EH (cell line): ENCODE measurements around the gene ERCC6L.
A peak's percentile ranks its signal among the peaks of the same experiment; 100 is the strongest.

Source experiments
- DNase-seq: peaks from one replicate; pipeline ENCODE4 v3.0.0-alpha.2; 2015; ENCODE audit warnings: low read depth

Gene ERCC6L, protein sequence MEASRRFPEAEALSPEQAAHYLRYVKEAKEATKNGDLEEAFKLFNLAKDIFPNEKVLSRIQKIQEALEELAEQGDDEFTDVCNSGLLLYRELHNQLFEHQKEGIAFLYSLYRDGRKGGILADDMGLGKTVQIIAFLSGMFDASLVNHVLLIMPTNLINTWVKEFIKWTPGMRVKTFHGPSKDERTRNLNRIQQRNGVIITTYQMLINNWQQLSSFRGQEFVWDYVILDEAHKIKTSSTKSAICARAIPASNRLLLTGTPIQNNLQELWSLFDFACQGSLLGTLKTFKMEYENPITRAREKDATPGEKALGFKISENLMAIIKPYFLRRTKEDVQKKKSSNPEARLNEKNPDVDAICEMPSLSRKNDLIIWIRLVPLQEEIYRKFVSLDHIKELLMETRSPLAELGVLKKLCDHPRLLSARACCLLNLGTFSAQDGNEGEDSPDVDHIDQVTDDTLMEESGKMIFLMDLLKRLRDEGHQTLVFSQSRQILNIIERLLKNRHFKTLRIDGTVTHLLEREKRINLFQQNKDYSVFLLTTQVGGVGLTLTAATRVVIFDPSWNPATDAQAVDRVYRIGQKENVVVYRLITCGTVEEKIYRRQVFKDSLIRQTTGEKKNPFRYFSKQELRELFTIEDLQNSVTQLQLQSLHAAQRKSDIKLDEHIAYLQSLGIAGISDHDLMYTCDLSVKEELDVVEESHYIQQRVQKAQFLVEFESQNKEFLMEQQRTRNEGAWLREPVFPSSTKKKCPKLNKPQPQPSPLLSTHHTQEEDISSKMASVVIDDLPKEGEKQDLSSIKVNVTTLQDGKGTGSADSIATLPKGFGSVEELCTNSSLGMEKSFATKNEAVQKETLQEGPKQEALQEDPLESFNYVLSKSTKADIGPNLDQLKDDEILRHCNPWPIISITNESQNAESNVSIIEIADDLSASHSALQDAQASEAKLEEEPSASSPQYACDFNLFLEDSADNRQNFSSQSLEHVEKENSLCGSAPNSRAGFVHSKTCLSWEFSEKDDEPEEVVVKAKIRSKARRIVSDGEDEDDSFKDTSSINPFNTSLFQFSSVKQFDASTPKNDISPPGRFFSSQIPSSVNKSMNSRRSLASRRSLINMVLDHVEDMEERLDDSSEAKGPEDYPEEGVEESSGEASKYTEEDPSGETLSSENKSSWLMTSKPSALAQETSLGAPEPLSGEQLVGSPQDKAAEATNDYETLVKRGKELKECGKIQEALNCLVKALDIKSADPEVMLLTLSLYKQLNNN

DNA sequence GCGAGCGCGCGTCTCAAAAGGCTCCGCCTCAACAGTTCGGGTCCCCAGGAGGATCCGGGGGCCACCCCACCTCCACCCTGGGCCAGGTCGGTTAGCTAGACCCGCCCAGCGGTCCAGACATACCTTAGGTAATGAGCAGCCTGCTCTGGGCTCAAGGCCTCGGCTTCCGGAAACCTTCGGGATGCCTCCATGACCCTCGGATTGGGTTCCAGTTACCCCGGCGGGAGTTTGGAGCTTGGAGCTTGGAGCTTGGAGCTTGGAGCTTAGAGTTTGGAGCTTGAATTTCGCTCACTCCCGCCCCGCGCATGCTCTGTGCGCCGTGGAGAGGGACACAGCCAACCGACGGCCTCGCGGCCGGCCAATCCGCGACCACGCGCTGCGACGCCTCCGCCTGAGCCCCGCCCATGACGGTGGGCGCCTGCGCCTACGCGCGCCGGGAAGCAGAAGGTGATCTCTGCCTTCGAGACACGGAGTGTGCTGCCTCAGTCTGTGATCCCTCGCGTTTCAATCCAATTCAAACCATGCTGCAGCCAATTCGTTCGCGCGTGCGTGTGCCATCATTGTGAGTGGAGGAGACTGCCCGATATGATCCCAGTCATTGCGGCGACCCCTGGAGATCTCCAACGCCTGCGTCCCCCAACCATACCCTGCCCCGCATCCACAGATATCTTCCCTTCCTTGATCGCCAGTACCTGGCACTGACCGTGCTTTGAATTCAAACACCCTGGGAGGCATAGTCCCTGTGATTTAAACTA is at the start of gene ERCC6L:
ERCC6L (minus strand) TSS at position 307 of the 755 bp plus-strand sequence; CDS start at position 191, 116 bp downstream.
- peak; percentile 87 for DNase-seq

DNA sequence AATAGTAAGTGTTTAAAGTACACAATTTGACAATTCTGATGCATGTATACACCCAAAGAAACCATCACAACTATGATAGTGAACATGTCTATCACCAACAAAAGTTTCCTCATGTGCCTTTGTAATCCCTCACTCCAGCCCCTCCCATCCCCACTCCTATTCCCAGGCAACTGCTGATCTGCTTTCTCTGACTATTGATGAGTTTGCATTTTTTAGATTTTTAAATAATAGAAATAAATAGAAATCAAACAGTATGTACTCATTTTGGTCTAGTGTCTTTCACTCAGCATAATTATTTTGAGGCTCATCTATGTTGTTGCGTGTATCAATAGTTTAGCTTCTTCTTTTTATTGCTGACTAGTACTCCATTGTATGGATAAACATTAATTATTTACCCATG is 43.5 kb upstream of the ERCC6L start:
- DNase-seq, result no peak

DNA sequence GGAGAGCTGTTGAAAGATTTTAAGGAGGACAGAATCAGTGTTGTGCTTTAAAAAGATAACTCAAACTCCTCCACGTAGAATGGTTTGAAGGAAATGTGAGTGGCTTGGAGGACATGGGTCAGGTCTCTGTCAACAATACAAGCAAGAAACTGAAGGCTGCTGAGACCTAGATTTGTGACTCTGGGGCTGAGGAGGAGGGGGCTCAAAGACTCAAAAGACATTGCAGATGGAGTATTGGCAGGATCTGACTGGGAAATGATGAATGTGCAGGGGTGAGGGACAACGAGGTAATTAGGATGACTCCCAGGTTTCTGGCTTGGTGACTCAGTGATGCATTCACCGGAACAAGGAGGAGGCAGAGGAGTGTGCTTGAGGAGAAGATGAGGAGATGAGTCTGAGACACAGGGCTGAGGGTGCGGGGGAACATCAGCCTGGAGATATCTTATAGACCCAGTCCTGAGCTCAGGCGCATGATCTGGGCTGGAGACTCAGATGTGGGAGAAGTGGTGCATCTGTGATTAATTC is 41.6 kb upstream of the ERCC6L start:
- DNase-seq, result peak; percentile 39

DNA sequence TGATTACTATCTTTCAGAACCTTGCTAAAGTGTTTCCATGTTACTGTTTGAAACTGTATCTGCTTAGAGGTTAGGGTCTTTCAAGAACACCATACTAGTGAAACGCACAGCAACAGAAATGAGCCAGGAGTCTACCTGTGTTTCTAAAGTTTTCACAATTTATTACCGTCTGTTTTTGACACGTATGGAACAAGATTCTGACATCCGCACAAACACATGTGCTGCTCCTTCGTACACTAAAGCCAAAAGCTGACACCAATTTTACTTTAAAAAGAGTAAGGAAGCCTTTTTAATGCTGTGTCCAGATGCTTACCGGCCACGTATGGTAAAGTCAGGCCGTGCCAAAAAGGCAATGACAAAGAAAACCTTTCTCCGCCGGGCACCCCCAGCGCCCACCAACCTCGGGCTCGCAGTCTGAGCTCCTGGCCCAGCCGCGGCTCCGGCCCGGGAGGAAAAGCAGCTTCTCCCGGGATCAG is 37.7 kb upstream of the ERCC6L start:
- DNase-seq, result no peak

DNA sequence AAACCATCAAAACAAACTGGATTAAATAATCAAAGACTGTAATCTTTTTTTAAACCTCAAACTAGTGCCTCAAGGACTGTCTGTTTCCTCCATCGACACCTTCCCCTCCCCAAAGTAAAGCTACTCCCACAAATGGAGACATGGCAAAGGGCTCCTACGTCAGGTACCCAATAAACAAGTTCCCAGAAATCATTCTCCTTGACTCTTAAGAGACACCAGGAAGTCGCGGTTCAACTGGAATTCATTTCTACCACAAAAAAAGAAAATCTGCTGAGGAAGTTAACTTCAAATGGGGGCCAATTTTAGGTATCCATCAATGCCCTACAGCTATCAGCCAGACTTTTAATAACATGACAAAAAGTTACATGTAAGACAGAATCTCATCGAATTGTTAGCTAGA is 35.7 kb upstream of the ERCC6L start:
- peak; percentile 33 for DNase-seq

DNA sequence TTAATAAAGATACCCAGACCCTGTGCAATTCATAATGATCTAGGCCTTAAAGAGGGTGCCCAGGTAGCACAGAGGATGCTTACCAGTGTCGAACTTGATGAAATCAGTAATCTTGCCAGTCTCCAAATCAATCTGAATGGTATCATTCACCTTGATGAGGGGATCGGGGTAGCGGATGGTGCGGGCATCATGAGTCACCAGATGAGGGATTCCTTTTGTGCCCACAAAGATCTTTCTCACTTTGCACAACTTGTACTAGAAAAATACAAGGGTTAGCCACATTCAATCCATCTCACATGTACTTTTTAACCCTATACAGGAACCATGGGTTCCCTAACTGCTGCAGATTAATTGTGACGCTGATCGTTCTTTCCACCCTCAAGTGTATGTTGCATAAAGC is 34.9 kb upstream of the ERCC6L start:
- DNase-seq, result no peak

DNA sequence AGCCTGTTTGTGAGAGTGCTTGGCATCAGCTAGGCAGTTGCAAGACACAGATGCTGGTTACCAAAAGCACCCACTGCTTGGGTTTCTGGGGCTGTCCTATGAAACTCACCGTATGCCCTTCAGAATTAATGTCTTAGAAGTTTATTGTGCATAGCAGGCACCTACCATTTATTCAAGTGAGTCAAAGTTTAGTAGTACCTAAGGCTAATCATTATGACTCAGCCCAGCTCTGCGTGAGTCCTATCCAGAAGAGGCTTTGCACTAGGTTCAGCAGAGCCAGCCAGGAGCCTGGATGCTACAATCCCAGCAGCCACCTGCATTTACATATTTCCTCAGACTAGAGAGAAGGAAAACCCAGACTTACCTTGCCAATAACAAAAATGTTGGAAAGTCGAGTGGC is 34.0 kb upstream of the ERCC6L start:
- peak; percentile 57 for DNase-seq

DNA sequence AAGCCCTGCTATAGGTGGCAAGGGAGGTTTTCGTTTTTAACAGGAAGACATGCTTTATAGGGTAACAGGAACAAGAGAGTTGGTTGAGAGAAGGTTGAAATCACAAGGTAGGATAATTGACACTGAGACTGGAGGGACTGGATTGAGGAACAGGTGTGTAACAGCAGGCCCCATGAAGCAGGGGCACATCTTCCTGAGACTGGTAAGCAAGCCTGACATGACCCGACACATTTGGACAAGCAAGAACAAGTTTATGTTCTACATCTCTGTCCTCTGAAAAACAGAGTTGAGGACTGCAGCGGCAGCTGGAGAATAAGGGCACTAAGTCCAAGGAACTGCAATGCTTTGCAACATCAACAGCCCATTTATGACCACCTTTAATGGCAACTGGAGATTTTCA is 33.0 kb upstream of the ERCC6L start:
- no peak for DNase-seq

DNA sequence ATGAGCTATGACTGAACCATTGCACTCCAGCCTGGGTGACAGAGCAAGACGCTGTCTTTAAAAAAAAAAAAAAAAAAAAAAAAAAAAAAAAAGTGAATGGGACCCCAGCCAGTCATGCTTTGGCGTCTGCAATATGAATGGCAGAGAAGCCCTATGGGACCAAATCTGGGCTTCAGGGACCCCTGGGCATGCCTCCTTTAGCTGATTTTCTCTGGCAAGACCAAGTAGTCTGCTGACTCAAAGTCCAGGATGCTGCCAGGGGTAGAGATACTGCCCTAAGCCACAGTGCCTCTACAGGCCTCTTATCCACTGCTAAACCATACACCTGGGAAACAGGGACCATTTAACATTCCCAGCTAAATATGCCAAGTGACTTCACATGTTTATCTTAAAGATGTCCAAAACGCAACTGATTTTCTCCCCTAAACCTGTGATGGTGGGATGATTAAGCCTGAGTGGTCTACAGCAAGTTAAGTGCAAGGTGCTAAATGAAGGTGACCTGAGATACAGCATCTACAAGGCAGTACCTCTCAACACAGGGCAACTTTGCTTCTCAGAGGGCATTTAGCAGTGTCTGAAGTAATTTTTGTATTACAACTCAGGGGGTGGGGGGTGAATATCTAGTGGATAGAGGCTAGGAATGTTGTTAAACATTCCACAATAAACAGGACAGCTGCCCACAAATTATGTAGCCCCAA is 32.4 kb upstream of the ERCC6L start:
- no peak for DNase-seq

DNA sequence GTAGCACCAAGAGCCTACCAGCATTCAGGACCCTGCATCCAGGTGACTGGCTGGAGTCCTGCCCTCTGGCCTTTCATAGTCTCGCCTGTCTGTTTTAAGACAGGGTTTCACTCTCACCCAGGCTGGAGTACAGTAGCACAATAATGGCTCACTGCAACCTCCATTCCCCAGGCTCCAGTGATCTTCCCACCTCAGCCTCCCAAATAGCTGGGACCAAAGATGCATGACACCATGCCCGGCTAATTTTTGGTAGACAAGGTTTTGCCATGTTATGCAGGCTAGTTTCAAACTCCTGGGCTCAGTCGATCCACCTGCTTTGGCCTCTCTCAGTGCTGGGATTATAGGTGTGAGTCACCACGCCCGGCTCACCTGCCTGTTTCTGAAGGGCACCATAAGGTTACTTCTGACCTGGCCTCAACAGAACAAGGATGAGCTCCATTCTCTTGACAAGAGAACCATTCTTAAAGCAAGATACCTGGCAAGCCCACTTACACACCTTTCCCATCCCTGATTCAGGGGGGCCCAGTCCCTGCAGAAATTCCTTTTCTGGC is 31.6 kb upstream of the ERCC6L start:
- DNase-seq, result no peak

DNA sequence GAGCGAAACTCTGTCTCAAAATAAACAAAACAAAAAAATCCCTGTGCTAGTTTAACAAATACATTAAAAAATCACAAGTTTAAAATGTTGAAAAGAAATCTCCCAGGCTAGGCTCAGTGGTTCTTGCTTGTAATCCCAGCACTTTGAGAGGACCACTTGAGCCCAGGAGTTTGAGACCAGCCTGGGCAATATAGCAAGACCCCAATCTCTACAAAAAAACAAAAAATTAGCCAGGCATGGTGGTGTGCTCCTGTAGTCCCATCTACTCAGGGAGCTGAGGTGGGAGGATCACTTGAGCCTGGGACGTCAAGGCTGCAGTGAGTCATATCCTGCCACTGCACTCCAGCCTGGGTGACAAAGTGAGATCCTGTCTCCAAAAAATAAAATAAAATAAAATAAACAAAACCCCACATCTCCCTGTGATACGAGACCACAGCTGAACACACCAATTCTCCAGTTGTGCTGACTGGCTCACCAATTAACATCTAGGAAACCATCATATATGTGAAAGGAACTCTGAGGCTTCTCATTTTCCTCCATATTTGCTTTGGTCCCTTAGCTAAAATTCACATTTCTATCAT is 30.9 kb upstream of the ERCC6L start:
- DNase-seq, result peak; percentile 85

DNA sequence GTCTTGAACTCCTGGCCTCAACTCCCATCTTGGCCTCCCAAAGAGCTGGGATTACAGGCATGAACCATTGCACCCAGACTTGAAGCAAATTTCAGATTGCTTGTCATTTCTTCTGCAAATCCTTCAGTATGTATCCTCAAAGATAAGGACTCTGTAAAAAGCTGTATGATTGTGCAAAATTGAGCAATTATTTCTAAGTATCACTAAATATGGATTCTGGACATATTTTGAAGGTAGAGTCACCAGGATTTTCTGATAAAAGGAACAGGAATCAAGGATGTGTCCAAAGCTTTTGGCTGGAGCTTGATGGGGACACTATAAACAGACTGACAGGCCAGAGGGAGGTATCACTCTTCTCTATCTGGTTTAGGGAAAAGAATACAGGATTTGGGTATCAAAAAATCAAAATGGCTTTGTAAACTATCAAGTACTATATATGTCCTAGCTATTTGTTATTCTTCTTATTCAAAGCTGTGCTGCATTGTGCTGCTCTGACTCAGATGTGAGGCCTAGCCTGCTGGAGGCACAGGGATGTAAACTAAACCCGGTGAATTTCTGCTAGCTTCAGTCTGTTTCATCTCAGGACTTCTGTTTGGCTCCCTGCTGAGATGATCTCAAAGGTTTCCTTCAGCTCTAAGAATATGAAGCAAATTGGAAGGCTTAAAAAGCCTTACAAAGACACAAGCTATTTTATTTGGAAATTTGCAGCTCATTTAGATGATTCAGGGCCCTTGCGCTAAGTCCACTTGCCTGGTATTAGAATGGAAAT is 30.0 kb upstream of the ERCC6L start:
- DNase-seq, result peak; percentile 76

DNA sequence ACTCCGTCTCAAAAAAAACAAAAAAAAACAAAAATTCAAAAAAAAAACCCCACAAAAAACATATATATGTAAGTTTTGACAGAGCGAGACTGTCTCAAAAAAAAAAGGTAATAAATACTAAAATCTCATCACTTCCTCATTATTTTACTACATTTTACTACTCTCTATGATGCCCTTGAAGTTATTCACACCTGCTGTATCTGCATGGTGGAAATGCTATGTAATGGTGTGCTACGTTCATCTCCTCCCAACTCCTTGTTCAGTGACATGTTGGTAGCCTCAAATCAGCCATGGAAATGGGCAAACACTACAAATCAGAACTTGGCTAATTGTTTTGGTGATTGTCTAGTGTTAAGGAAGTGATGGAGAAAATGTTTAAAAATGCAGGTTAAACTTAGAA is 26.4 kb upstream of the ERCC6L start:
- DNase-seq, result no peak

DNA sequence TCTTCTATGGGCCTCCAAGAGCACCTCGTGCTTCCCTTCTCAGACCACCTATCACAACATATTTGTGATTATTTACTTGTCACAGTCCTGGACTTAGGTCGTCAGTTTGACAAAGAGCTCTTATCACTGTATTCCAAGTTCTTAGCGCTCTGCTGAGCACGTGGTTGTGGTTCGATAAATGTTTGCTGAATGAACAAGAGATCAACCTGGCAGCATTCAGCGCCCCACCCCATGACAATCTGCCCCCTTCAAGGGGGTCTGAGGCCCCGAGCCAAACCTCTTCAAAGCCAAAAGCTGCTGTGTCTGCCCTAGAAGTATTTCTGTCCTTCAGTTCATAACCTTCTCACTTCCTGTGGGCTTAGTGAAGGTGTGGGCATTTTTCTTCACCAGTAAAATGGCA is 23.2 kb upstream of the ERCC6L start:
- no peak for DNase-seq

DNA sequence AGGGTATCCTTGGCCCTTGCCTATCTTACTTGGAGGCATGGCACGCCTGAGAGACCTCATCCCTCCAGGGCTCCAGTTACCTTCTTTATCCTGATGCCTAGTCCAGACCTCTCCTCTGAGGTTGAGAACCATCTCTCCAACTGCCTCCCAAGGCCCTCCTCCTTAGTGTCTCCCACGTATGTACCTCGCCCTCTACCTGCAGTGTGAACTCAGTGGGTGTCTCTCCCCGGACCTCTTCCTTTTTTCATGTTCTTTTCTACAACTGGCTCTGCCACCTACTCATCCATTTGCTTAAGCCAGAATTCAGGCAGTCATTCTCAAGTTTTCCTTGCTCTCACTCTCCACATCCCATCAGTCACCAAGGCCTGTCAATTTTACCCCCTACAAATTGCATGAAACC is 21.6 kb upstream of the ERCC6L start:
- no peak for DNase-seq

DNA sequence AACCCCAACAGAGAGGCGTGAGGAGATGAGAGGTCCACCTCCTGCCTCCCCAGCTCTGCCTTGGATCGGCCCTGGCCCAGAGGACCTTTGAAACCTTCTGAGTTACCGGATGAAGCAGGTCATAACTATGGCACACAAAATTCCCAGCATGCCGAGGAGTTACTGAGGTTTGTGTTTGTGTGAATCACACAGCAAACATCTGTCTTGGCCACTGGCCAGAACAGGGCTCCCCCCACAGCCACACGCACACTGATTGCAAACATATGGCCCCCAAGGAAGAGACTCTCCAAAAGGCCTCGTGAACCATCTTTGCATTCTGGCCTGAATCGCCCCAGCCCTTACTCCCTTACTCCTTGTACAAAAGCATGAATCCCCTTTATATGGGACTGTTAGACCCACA is 19.3 kb upstream of the ERCC6L start:
- DNase-seq, result peak; percentile 88

DNA sequence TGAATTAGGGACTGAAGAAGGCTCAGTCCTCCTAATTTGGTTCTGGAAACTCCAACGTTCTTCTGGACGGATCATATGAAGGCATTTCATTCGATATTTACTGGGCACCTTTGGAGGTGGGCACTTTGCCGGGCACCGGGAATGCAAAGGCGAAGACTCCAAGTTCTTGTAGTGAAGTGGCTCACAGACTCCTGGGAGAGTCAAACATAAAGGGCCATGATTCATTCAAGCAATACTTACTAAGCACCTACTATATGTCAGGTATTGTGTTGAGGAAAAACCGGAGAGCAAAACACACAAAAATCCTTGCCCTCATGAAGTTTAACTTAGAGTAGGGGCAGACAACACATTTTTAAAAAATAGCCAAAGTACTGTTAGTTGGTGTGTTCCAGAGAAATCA is 17.0 kb upstream of the ERCC6L start:
- no peak for DNase-seq

DNA sequence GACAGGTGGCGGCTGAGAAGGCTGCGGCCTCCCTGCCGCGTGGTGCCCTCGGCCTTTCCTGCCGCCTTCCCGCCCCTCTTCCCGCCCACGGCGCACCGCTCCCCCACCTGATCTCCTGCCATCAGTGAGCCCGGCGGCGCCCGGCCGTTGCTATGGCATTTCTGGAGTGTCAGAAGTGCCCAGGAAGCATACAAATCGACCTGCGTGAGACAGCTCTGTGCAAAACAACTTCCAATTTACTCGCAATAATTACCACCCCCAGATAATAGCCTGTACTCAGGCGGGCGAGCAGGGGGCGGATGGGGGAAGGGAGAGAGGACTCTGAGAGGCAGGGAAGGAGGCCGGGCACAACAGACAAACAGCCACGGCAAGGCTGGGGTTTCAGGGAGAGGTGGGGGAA is 16.6 kb upstream of the ERCC6L start:
- no peak for DNase-seq

DNA sequence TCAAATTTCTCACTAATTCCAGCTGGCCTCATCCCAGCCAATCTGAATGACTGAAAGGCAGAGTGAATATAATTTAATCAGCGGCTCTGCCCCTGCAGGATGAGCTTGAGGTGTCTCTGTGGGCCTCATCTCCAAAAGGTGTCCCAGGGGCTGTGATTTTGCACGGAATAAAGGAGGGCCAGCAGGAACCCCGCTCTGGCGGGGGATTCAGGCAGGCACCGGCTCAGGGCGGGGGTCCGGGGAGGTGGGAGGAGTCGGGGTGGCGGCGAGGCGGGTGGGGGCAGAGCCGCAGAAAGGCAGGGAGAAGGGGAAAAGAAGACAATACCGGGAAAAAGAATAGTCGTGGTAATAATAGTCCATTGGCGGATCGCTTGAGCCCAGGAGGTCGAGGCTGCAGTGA is 16.0 kb upstream of the ERCC6L start:
- DNase-seq, result no peak
